ENCODE measurements around the gene NANOS2.

DNA sequence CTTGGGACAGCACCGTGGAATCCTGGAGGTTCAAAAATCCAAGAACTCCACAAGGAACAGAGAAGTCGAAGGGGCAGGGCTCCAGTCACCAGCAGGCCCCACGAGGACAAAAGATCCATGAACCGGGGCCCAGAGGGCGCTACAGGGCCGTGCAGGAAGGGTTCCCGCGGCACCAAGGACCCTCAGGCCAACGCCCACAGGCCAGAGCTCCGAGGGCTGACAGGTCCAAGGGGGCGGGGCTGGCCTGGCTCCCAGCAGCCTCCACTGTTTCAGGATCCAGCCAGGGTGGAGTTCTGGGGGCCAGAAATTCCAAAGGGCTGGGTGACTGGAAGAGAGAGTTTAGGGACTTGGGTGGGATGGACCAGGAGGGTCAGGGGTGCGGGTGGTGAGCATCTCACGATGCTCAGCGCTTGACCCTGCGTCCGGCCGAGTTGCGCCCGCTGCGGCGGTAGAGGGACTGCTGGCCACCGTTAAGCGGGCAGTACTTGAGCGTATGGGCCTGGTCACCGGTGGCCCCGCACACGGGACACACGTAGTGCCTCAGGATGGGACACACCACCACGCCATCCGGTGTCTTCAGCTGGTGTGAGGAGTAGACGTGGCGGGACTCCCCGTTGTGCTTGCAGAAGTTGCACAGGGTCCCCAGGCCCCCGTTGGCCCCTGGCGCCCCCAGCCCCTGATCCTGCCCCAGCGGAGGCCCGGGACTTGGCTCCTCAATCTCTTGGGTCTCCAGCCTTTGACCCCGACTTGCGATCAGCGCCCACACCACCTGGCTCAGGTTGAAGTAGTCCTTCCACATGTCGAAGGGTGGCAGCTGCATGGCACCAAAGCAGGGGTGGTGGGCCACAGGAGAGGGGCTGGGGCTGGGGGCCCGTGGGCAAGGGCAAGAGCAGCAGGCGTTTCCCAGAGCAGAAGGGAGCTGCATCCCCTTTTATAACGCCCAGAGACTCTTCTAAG, at the start of gene NANOS2:
- TF ChIP-seq PCBP2 (optimal IDR thresholded peaks at IDR 0.05; ENCODE audit: low read depth, low read length, poor library complexity, severe bottlenecking) (no peak), CHD4 (IDR thresholded peaks at IDR 0.05; ENCODE audit: borderline replicate concordance, low read length) (no peak), AHR (CRISPR knock-in tag; IDR thresholded peaks at IDR 0.05) (no peak), ZMYM3 (CRISPR knock-in tag; IDR thresholded peaks at IDR 0.05) (no peak), CBX5 (CRISPR knock-in tag; IDR thresholded peaks at IDR 0.05; ENCODE audit: borderline replicate concordance) (no peak)
- TF ChIP-seq, protein P1, sequence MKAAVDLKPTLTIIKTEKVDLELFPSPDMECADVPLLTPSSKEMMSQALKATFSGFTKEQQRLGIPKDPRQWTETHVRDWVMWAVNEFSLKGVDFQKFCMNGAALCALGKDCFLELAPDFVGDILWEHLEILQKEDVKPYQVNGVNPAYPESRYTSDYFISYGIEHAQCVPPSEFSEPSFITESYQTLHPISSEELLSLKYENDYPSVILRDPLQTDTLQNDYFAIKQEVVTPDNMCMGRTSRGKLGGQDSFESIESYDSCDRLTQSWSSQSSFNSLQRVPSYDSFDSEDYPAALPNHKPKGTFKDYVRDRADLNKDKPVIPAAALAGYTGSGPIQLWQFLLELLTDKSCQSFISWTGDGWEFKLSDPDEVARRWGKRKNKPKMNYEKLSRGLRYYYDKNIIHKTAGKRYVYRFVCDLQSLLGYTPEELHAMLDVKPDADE (CRISPR knock-in tag; IDR thresholded peaks at IDR 0.05): no peak

Data from HepG2 (cell line).